H1 (cell line): ENCODE results near the gene DFFA. TPM values are rescaled to one million over a fixed set of nuclear protein-coding genes. Genes with fewer than 3 reads are reported as not detected.

Experiments used
- CTCF ChIA-PET: fragments of 300-600 bp; sonication (Branson Sonifier 250); formaldehyde crosslinking; loops from one replicate; lab custom pipeline; 2021; ENCODE audit not compliant: partially characterized antibody; lab: Charles Lee
- POLR2A ChIA-PET: fragments of 300-600 bp; sonication (Branson Sonifier 250); formaldehyde crosslinking; loops from one replicate; lab custom pipeline; 2021; ENCODE audit warnings: inconsistent platforms; ENCODE audit not compliant: partially characterized antibody; lab: Charles Lee
- DNase-seq, 2 experiments: peaks; one replicate each; pipeline versions ENCODE4 v3.0.0 to v3.0.0-alpha.2; 2010 to 2022; ENCODE audit warnings: low spot score in 2 of 2, low read depth in 1 of 2, mixed read lengths in 1 of 2
- FAIRE-seq: peaks from 2 replicates; lab custom pipeline; 2011; peaks lifted over from hg19 to GRCh38; lab: Jason Lieb, UNC
- H2AFZ ChIP-seq: 2 replicates; pipeline ENCODE4 v1.8.1; 2012; ENCODE audit warnings: low read length, inconsistent platforms
- H2AK5ac ChIP-seq: 2 replicates; pipeline ENCODE4 v1.6.1; 2013; ENCODE audit warnings: low read depth, low read length
- H2BK120ac ChIP-seq: replicated peaks from 2 replicates; pipeline ENCODE3; 2013; ENCODE audit warnings: low read depth, low read length, inconsistent platforms
- H2BK12ac ChIP-seq: 2 replicates; pipeline ENCODE4 v1.6.1; 2013; ENCODE audit warnings: low read depth, low read length
- H2BK15ac ChIP-seq: 2 replicates; pipeline ENCODE4 v1.6.1; 2013; ENCODE audit warnings: low read length
- H2BK20ac ChIP-seq: 2 replicates; pipeline ENCODE4 v1.6.1; 2013; ENCODE audit warnings: low read length
- H2BK5ac ChIP-seq: 2 replicates; pipeline ENCODE4 v1.6.1; 2013; ENCODE audit warnings: low read depth, low read length
- H3K14ac ChIP-seq: 2 replicates; pipeline ENCODE4 v1.6.1; 2013; ENCODE audit warnings: inconsistent platforms; ENCODE audit not compliant: insufficient read length
- H3K18ac ChIP-seq: 2 replicates; pipeline ENCODE4 v1.6.1; 2013; ENCODE audit warnings: low read length; ENCODE audit errors: extremely low read depth
- H3K23ac ChIP-seq: 2 replicates; pipeline ENCODE4 v1.6.1; 2013; ENCODE audit warnings: inconsistent platforms; ENCODE audit not compliant: insufficient read length
- H3K23me2 ChIP-seq: 2 replicates; pipeline ENCODE4 v1.6.1; 2013; ENCODE audit warnings: low read depth, low read length
- H3K27ac ChIP-seq: 2 replicates; pipeline ENCODE4 v1.6.1; 2011; ENCODE audit warnings: low read depth, low read length, inconsistent platforms
- H3K27me3 ChIP-seq, 4 experiments: replicated peaks in 1 of 4; 1 replicate in 1 of 4; 2 replicates in 3 of 4; pipeline versions ENCODE4 v1.6.1 to v1.8.1; 2011 to 2013; ENCODE audit warnings: low read length in 3 of 4, mild to moderate bottlenecking in 3 of 4, inconsistent platforms in 2 of 4, mixed read lengths in 2 of 4, moderate library complexity in 1 of 4; ENCODE audit not compliant: control insufficient read depth in 3 of 4, insufficient read depth in 3 of 4; ENCODE audit errors: extremely low read depth in 1 of 4
- H3K36me3 ChIP-seq, 4 experiments: 2 replicates each; pipeline versions ENCODE4 v1.6.1 to v1.8.1; 2011 to 2013; ENCODE audit warnings: mild to moderate bottlenecking in 4 of 4, low read length in 3 of 4, moderate library complexity in 2 of 4, control low read depth in 1 of 4, inconsistent platforms in 1 of 4; ENCODE audit not compliant: insufficient read depth in 4 of 4, control insufficient read depth in 2 of 4
- H3K4ac ChIP-seq: replicated peaks from 2 replicates; pipeline ENCODE3; 2013; ENCODE audit warnings: low read length, low read depth, mixed read lengths, inconsistent platforms; ENCODE audit not compliant: insufficient read length
- H3K4me1 ChIP-seq, 4 experiments: replicated peaks in 1 of 4; 1 replicate in 1 of 4; 2 replicates in 3 of 4; pipeline versions ENCODE4 v1.6.1 to v1.8.1; 2011 to 2013; ENCODE audit warnings: low read length in 3 of 4, inconsistent platforms in 2 of 4, mixed read lengths in 1 of 4; ENCODE audit not compliant: insufficient read depth in 4 of 4, control insufficient read depth in 3 of 4
- H3K4me2 ChIP-seq, 2 experiments: 2 replicates each; pipeline versions ENCODE4 v1.6.1 to v1.8.1; 2011 to 2013; ENCODE audit warnings: low read depth in 2 of 2, low read length in 2 of 2, control low read depth in 1 of 2, inconsistent platforms in 1 of 2, mild to moderate bottlenecking in 1 of 2; ENCODE audit not compliant: insufficient read depth in 1 of 2
- H3K4me3 ChIP-seq, 4 experiments: fragments of 200-600, 300-600 bp in 1 of 4; sonication (generic), shearing (Covaris generic), sonication (Bioruptor Twin) in 1 of 4; 2 replicates each; pipeline versions ENCODE4 v1.5.1 to v1.8.1; 2011 to 2016; ENCODE audit warnings: low read length in 4 of 4, low read depth in 3 of 4, control low read depth in 2 of 4, inconsistent platforms in 2 of 4, mild to moderate bottlenecking in 2 of 4, mixed read lengths in 1 of 4, moderate library complexity in 1 of 4; ENCODE audit not compliant: insufficient read depth in 2 of 4; ENCODE audit errors: extremely low read depth in 1 of 4
- H3K56ac ChIP-seq: replicated peaks from 2 replicates; pipeline ENCODE3; 2013; ENCODE audit warnings: low read depth, mild to moderate bottlenecking, mixed read lengths, low read length, inconsistent platforms; ENCODE audit not compliant: insufficient read length
- H3K79me1 ChIP-seq: 2 replicates; pipeline ENCODE4 v1.6.1; 2013; ENCODE audit warnings: low read depth, low read length, control low read depth
- H3K79me2 ChIP-seq, 2 experiments: 2 replicates each; pipeline versions ENCODE4 v1.6.1 to v1.8.1; 2012 to 2013; ENCODE audit warnings: low read length in 2 of 2, mild to moderate bottlenecking in 2 of 2, inconsistent platforms in 1 of 2; ENCODE audit not compliant: insufficient read depth in 2 of 2, control insufficient read depth in 1 of 2
- H3K9ac ChIP-seq, 4 experiments: replicated peaks in 1 of 4; 1 replicate in 1 of 4; 2 replicates in 3 of 4; pipeline versions ENCODE4 v1.6.1 to v1.8.1; 2011 to 2013; ENCODE audit warnings: low read depth in 3 of 4, low read length in 3 of 4, control low read depth in 2 of 4, mild to moderate bottlenecking in 2 of 4, moderate library complexity in 2 of 4, inconsistent platforms in 1 of 4; ENCODE audit errors: extremely low read depth in 1 of 4
- H3K9me3 ChIP-seq, 2 experiments: 2 replicates each; pipeline versions ENCODE4 v1.6.1 to v1.8.1; 2012 to 2013; ENCODE audit warnings: mild to moderate bottlenecking in 2 of 2, moderate library complexity in 2 of 2, control low read depth in 1 of 2, inconsistent platforms in 1 of 2, low read depth in 1 of 2, low read length in 1 of 2, mixed read lengths in 1 of 2; ENCODE audit not compliant: insufficient read depth in 2 of 2
- H4K20me1 ChIP-seq, 2 experiments: replicated peaks in 1 of 2; 2 replicates each; pipeline versions ENCODE3 to v1.8.1; 2011 to 2013; ENCODE audit warnings: inconsistent platforms in 2 of 2, low read length in 2 of 2, mild to moderate bottlenecking in 1 of 2; ENCODE audit not compliant: insufficient read depth in 2 of 2, control insufficient read depth in 1 of 2
- H4K5ac ChIP-seq: 2 replicates; pipeline ENCODE4 v1.6.1; 2013; ENCODE audit warnings: low read length, low read depth, mixed read lengths, inconsistent platforms; ENCODE audit not compliant: insufficient read length
- H4K8ac ChIP-seq: 2 replicates; pipeline ENCODE4 v1.8.0; 2013; ENCODE audit warnings: mild to moderate bottlenecking, moderate library complexity, low read length, inconsistent platforms; ENCODE audit not compliant: insufficient read depth; ENCODE audit errors: extremely low read depth
- H4K91ac ChIP-seq: replicated peaks from 2 replicates; pipeline ENCODE3; 2013; ENCODE audit warnings: low read length, mixed read lengths, inconsistent platforms; ENCODE audit not compliant: insufficient read length
- MAFK ChIP-seq: IDR thresholded peaks from 2 replicates; pipeline ENCODE4 v1.6.1; 2012; ENCODE audit warnings: low read depth, mild to moderate bottlenecking, improper control_type of control experiment, low read length
- SIRT6 ChIP-seq: IDR thresholded peaks from one replicate; pipeline ENCODE4 v1.7.1; 2012; ENCODE audit warnings: low read length, inconsistent platforms
- WGBS, 2 experiments: shearing (Covaris generic) in 1 of 2; methylation state at CpG; one replicate each; pipeline versions ENCODE4 v1.1.6 to v1.1.7; 2013 to 2015; ENCODE audit warnings: low lambda C conversion rate in 2 of 2, mixed read lengths in 2 of 2, inconsistent platforms in 1 of 2, low coverage in 1 of 2, missing lambda C conversion rate in 1 of 2; ENCODE audit not compliant: insufficient replicate concordance in 2 of 2, insufficient coverage in 1 of 2, insufficient read length in 1 of 2; ENCODE audit errors: extremely low coverage in 1 of 2, missing lambda C conversion rate in 1 of 2; 5-methylcytosine and 5-hydroxymethylcytosine counted together
- polyA plus RNA-seq, 7 experiments: library from polyadenylated mRNA; depleted of rRNA in 3 of 7; stranded (reverse) in 5 of 7; unstranded in 2 of 7; fragments of >200 nt in 5 of 7; fragments of 200-250 nt in 2 of 7; gene quantifications; 1 replicate in 5 of 7; 2 replicates in 1 of 7; 4 replicates in 1 of 7; pipeline versions ENCODE4 v1.2.1 to v1.2.3, GENCODE V29; 2011 to 2013; ENCODE audit warnings: missing spikeins in 2 of 7, mixed read lengths in 2 of 7
- total RNA-seq: library from RNA; stranded (reverse); fragmentation: NEBNext Ultra II Directional; extraction: Animal tissue kit (Norgen Biotek cat#: 25700); gene quantifications from 2 replicates; pipeline ENCODE4 v1.2.1, GENCODE V29; 2021

Gene DFFA
- total and polyA plus RNA-seq, 2 of the 8 experiments (the other 6 are each of a cell fraction or from before 2014, with no cell fraction given): 34.3 to 79.9 TPM

DNA sequence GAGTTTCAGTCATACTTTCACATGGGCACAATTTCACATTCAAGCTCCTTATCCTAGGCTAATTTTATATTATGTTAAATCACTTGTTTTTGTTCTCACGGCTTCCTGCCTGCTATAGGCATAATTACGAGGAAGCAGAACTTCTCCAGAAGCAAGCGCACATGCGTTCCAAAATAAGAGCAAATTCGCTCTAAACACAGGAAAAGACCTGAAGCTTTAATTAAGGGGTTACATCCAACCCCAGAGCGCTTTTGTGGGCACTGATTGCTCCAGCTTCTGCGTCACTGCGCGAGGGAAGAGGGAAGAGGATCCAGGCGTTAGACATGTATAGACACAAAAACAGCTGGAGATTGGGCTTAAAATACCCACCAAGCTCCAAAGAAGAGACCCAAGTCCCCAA is 22.6 kb downstream of the DFFA start, which contains the start of gene CORT:
Gene CORT, plus strand, starts transcription at position 281 of the 400 bp plus-strand sequence. CDS start 193 bp downstream, outside the sequence.
- CTCF ChIA-PET: interaction anchor here (0.7 to 2.0 kb wide), 4 partner anchors 13 to 57 kb away, joined by 3 to 12 read pairs (median 4); no protein-coding TSS in a partner anchor
- no peak within 1 kb of the TSS for H2BK20ac ChIP-seq
- H3K4me3 ChIP-seq: no peak within 1 kb of the TSS
- no peak within 1 kb of the TSS for H4K5ac ChIP-seq
- no peak within 1 kb of the TSS for H2BK120ac ChIP-seq
- FAIRE-seq (no peak), DNase-seq (no peak)
- H3K27me3 ChIP-seq: no peaks in the 10 kb centered on the region
- H2AFZ ChIP-seq: no peak within 1 kb of the TSS
- no peak within 1 kb of the TSS for H3K4ac ChIP-seq
- TF ChIP-seq MAFK (no peak), SIRT6 (no peak)
- H4K91ac ChIP-seq: no peak within 1 kb of the TSS
- peak within 1 kb of the TSS; percentile 14; the same call in 1 of the 2 replicates for H2BK15ac ChIP-seq
- peaks cover 0 to 2% (median 0%) of the 10 kb centered on the region in 4 experiments; a peak in 1 of 8 replicates for H3K36me3 ChIP-seq
- H2AK5ac ChIP-seq: no peak within 1 kb of the TSS
- no peak within 1 kb of the TSS for H3K14ac ChIP-seq
- peaks cover 0 to 9% (median 5%) of the 10 kb centered on the region in 4 experiments; a peak in 5 of 7 replicates for H3K4me1 ChIP-seq
- H3K79me1 ChIP-seq: no peaks in the 10 kb centered on the region
- H4K8ac ChIP-seq: peak within 1 kb of the TSS; percentile 82; the same call in 1 of the 2 replicates
- no peak within 1 kb of the TSS for H3K4me2 ChIP-seq
- H3K9ac ChIP-seq: no peak within 1 kb of the TSS
- POLR2A ChIA-PET: interaction anchor here (0.8 to 2.5 kb wide), 8 partner anchors 10 to 44 kb away, joined by 3 to 29 read pairs (median 4); partner anchors contain the start of genes CENPS and PEX14
- H2BK12ac ChIP-seq: no peak within 1 kb of the TSS
- H2BK5ac ChIP-seq: peak within 1 kb of the TSS; percentile 6; the same call in 1 of the 2 replicates
- no peaks in the 10 kb centered on the region for H3K23me2 ChIP-seq
- H3K18ac ChIP-seq: no peak within 1 kb of the TSS
- H4K20me1 ChIP-seq: peaks cover 0 to 4% of the 10 kb centered on the region in 2 experiments
- WGBS, 2 experiments: 93% methylated on average over 10 of the region's 10 CpGs; no CpG with 5 or more reads in 1 of the 2 experiments
- no peak within 1 kb of the TSS for H3K27ac ChIP-seq
- no peak within 1 kb of the TSS for H3K23ac ChIP-seq
- no peaks in the 10 kb centered on the region for H3K9me3 ChIP-seq
- no peaks in the 10 kb centered on the region for H3K79me2 ChIP-seq
- no peak within 1 kb of the TSS for H3K56ac ChIP-seq
